ENCODE data around the gene TBC1D10B. TPM values are rescaled to one million over a fixed set of nuclear protein-coding genes. Genes with fewer than 3 reads are reported as not detected.

TBC1D10B gene
- total and polyA plus RNA-seq, 2 donors (not counting 1 experiment from before 2014, with no cell fraction given) = 23.5 to 58.0 TPM

- ATAC-seq (ENCODE audit: low read depth) (no peak), DNase-seq (peak; percentile 20)
- Histone ChIP-seq H3K36me3 (replicated peaks in 1 of 2; ENCODE audit: control extremely low read depth in 1 of 2, control insufficient read depth in 1 of 2, extremely low read depth in 1 of 2, insufficient read depth in 2 of 2, low read length in 1 of 2) (peaks cover 0 to 16% of the 10 kb centered on the region in 2 experiments), H2AFZ (ENCODE audit: insufficient read depth, low read depth, low read length, poor library complexity, severe bottlenecking) (peak overlapping the region; percentile 95), H3K4me1 (ENCODE audit: control insufficient read depth in 2 of 2, insufficient read depth in 2 of 2, low read length in 2 of 2) (peaks cover 9 to 24% of the 10 kb centered on the region in 2 donors), H3K9me3 (ENCODE audit: control extremely low read depth in 1 of 3, control insufficient read depth in 2 of 3, insufficient read depth in 1 of 3, low read length in 2 of 3) (no peaks in the 10 kb centered on the region), H3K27ac (ENCODE audit: low read length in 2 of 2) (peak overlapping the region in 1 of 2 donors; percentile 64), H3K4me3 (ENCODE audit: control extremely low read depth in 1 of 5, extremely low read depth in 1 of 5, insufficient read depth in 1 of 5, low read depth in 2 of 5, low read length in 4 of 5) (peak overlapping the region in 4 of 5 experiments; percentile 49 to 75 (median 66)), H3K27me3 (replicated peaks in 1 of 4; ENCODE audit: control extremely low read depth in 1 of 4, control insufficient read depth in 3 of 4, insufficient read depth in 4 of 4, low read length in 3 of 4) (no peaks in the 10 kb centered on the region), H3K79me2 (ENCODE audit: control insufficient read depth, insufficient read depth, low read length) (peaks cover 19% of the 10 kb centered on the region), H4K20me1 (ENCODE audit: control insufficient read depth, insufficient read depth, low read length, poor library complexity, severe bottlenecking) (peaks cover 23% of the 10 kb centered on the region), H3K4me2 (replicated peaks; ENCODE audit: low read depth, low read length, poor library complexity, severe bottlenecking) (peak overlapping the region; percentile 87), H3K9ac (ENCODE audit: low read length) (peak overlapping the region; percentile 71)
- H3K4me1 Mint-ChIP-seq = peaks cover 19% of the 10 kb centered on the region
- 40% methylated on average over 20 of the region's 31 CpGs for WGBS (ENCODE audit: insufficient coverage)
- intact Hi-C loops (cut with micrococcal nuclease) = loop anchor here (1.0 to 10.0 kb wide), 7 partner anchors 12 to 530 kb away; partner anchors contain the start of genes CD2BP2, CDIPT, SEPTIN1 and TBC1D10B
- ChIA-PET POLR2A (interaction anchor here (0.5 to 4.7 kb wide), 12 partner anchors 12 to 498 kb away, joined by 3 to 51 read pairs (median 6); partner anchors contain the start of genes CD2BP2, SEPTIN1, TBC1D10B and ZNF771), CTCF (interaction anchor here (0.5 to 5.0 kb wide), 11 partner anchors 11 to 433 kb away, joined by 3 to 65 read pairs (median 6); partner anchors contain the start of genes DCTPP1, SEPTIN1, TBC1D10B and TMEM219)
- no peaks in the 10 kb centered on the region for H3K9me3 Mint-ChIP-seq (ENCODE audit: insufficient read depth)
- TF ChIP-seq EZH2 (IDR thresholded peaks at IDR 0.05; ENCODE audit: borderline replicate concordance, insufficient read depth, low read depth, low read length, poor library complexity, severe bottlenecking) (no peak), CTCF (IDR thresholded peaks at IDR 0.05) (no peak)
- no peaks in the 10 kb centered on the region for H3K27me3 Mint-ChIP-seq
- H3K27ac Mint-ChIP-seq = peak overlapping the region; percentile 91
- H3K4me3 Mint-ChIP-seq = peak overlapping the region; percentile 92
Observed at GRCh38 chr16:30394592-30395154, 24.4 kb upstream of the TBC1D10B start.

- peaks cover 45% of the 10 kb centered on the region for H3K79me2 ChIP-seq (ENCODE audit: control insufficient read depth, insufficient read depth, low read length)
- intact Hi-C loops (cut with micrococcal nuclease) = no loop called here
- H4K20me1 ChIP-seq (ENCODE audit: control insufficient read depth, insufficient read depth, low read length, poor library complexity, severe bottlenecking) = no peaks in the 10 kb centered on the region
- peak overlapping the region; percentile 72 to 100 for H3K27ac ChIP-seq (ENCODE audit: low read length in 2 of 2)
- H3K36me3 ChIP-seq (replicated peaks in 1 of 2; ENCODE audit: control extremely low read depth in 1 of 2, control insufficient read depth in 1 of 2, extremely low read depth in 1 of 2, insufficient read depth in 2 of 2, low read length in 1 of 2) = peaks cover 0 to 2% of the 10 kb centered on the region in 2 experiments
- H3K4me1 Mint-ChIP-seq = peaks cover 38% of the 10 kb centered on the region
- no peak for ATAC-seq (ENCODE audit: low read depth)
- H3K4me2 ChIP-seq (replicated peaks; ENCODE audit: low read depth, low read length, poor library complexity, severe bottlenecking) = peak overlapping the region; percentile 18
- H3K27me3 ChIP-seq (replicated peaks in 1 of 4; ENCODE audit: control extremely low read depth in 1 of 4, control insufficient read depth in 3 of 4, insufficient read depth in 4 of 4, low read length in 3 of 4) = no peaks in the 10 kb centered on the region
- no peak overlapping the region for H3K4me3 ChIP-seq (ENCODE audit: control extremely low read depth in 1 of 5, extremely low read depth in 1 of 5, insufficient read depth in 1 of 5, low read depth in 2 of 5, low read length in 4 of 5)
- H2AFZ ChIP-seq (ENCODE audit: insufficient read depth, low read depth, low read length, poor library complexity, severe bottlenecking) = no peak overlapping the region
- ChIA-PET POLR2A (interaction anchor here (1.7 to 2.6 kb wide), 4 partner anchors 12 to 200 kb away, joined by 6 to 51 read pairs (median 12); partner anchors contain the start of genes CORO1A, TBC1D10B, ZNF48 and ZNF771), CTCF (interaction anchor here (0.8 to 2.3 kb wide), 9 partner anchors 9 to 291 kb away, joined by 3 to 18 read pairs (median 5); partner anchors contain the start of genes ZNF48 and ZNF771)
- H3K27me3 Mint-ChIP-seq = no peaks in the 10 kb centered on the region
- H3K27ac Mint-ChIP-seq = peak overlapping the region; percentile 98
- H3K4me1 ChIP-seq (ENCODE audit: control insufficient read depth in 2 of 2, insufficient read depth in 2 of 2, low read length in 2 of 2) = peaks cover 28 to 51% of the 10 kb centered on the region in 2 donors
- H3K9ac ChIP-seq (ENCODE audit: low read length) = no peak overlapping the region
- TF ChIP-seq EZH2 (IDR thresholded peaks at IDR 0.05; ENCODE audit: borderline replicate concordance, insufficient read depth, low read depth, low read length, poor library complexity, severe bottlenecking) = no peak
- no peak for TF ChIP-seq CTCF (IDR thresholded peaks at IDR 0.05)
- no peak for DNase-seq
- 83% methylated on average over 2 of the region's 2 CpGs for WGBS (ENCODE audit: insufficient coverage)
- no peaks in the 10 kb centered on the region for H3K9me3 ChIP-seq (ENCODE audit: control extremely low read depth in 1 of 3, control insufficient read depth in 2 of 3, insufficient read depth in 1 of 3, low read length in 2 of 3)
- H3K4me3 Mint-ChIP-seq = peak overlapping the region; percentile 40
- H3K9me3 Mint-ChIP-seq (ENCODE audit: insufficient read depth) = no peaks in the 10 kb centered on the region
Observed at GRCh38 chr16:30383521-30383920, 13.2 kb upstream of the TBC1D10B start.
